WTC11 (cell line): Measurements from ENCODE around the gene ZC3H12D. TPM values are rescaled to one million over a fixed set of nuclear protein-coding genes. Genes with fewer than 3 reads are reported as not detected.

ENCODE experiments used
- ATAC-seq: fragments of 200-7000 bp; cut with Tn5 transposase; 2 replicates; pipeline ENCODE4 v1.10.0; 2021; ENCODE audit warnings: mild to moderate bottlenecking, moderate library complexity
- CTCF ChIA-PET: fragments of 300-600 bp; sonication (Branson Sonifier 250); formaldehyde crosslinking; loops from one replicate; lab custom pipeline; 2021; ENCODE audit warnings: antibody characterized with exemption; lab: Charles Lee
- POLR2A ChIA-PET: fragments of 350-600 bp; sonication (Branson Sonifier 250); formaldehyde crosslinking; loops from one replicate; lab custom pipeline; 2021; ENCODE audit warnings: antibody characterized with exemption; lab: Charles Lee
- DNase-seq: peaks from one replicate; pipeline ENCODE4 v3.0.0; 2021; ENCODE audit warnings: low spot score
- H3K27ac Mint-ChIP-seq: 2 replicates; pipeline ENCODE4 v1.8.0; 2021; ENCODE audit warnings: mixed read lengths
- H3K27me3 Mint-ChIP-seq: 2 replicates; pipeline ENCODE4 v1.8.0; 2021; ENCODE audit warnings: low read depth, mild to moderate bottlenecking, moderate library complexity, mixed read lengths
- H3K36me3 Mint-ChIP-seq: 2 replicates; pipeline ENCODE4 v1.8.0; 2021; ENCODE audit warnings: mixed read lengths
- H3K4me1 Mint-ChIP-seq: 2 replicates; pipeline ENCODE4 v1.8.0; 2022; ENCODE audit warnings: mixed read lengths
- H3K4me3 Mint-ChIP-seq: 2 replicates; pipeline ENCODE4 v1.8.0; 2021; ENCODE audit warnings: mild to moderate bottlenecking, moderate library complexity, mixed read lengths
- H3K9me3 Mint-ChIP-seq: 2 replicates; pipeline ENCODE4 v1.8.0; 2021; ENCODE audit warnings: mixed read lengths
- ARID4B ChIP-seq: sonication (generic); formaldehyde crosslinking; IDR thresholded peaks from 2 replicates; pipeline ENCODE4 v1.8.0; 2023; ENCODE audit warnings: missing genetic modification reagents, mild to moderate bottlenecking, borderline replicate concordance
- ATF3 ChIP-seq: sonication (generic); formaldehyde crosslinking; conservative IDR thresholded peaks from 2 replicates; pipeline ENCODE4 v1.8.1; 2022; ENCODE audit warnings: mild to moderate bottlenecking, missing genetic modification reagents
- CREM ChIP-seq: sonication (generic); formaldehyde crosslinking; IDR thresholded peaks from 2 replicates; pipeline ENCODE4 v1.8.1; 2022; ENCODE audit warnings: mild to moderate bottlenecking, missing genetic modification reagents, moderate library complexity
- E2F1 ChIP-seq: sonication (generic); formaldehyde crosslinking; IDR thresholded peaks from 2 replicates; pipeline ENCODE4 v1.8.0; 2022; ENCODE audit warnings: mild to moderate bottlenecking, missing genetic modification reagents
- EMX1 ChIP-seq: fragments of 250-450 bp; sonication (Bioruptor Pico); IDR thresholded peaks from 2 replicates; pipeline ENCODE4 v1.8.0; 2021; ENCODE audit warnings: mild to moderate bottlenecking
- FOXK1 ChIP-seq: sonication (generic); formaldehyde crosslinking; IDR thresholded peaks from 2 replicates; pipeline ENCODE4 v1.8.0; 2022; ENCODE audit warnings: mild to moderate bottlenecking, moderate library complexity, missing genetic modification reagents
- GTF2I ChIP-seq: fragments of 250-450 bp; sonication (Bioruptor Pico); conservative IDR thresholded peaks from 2 replicates; pipeline ENCODE4 v1.4.0; 2021; ENCODE audit warnings: mild to moderate bottlenecking
- JAZF1 ChIP-seq: fragments of 250-450 bp; sonication (Bioruptor Pico); IDR thresholded peaks from 2 replicates; pipeline ENCODE4 v1.9.0; 2021; ENCODE audit warnings: moderate library complexity, mild to moderate bottlenecking, inconsistent platforms
- JUN ChIP-seq: sonication (generic); formaldehyde crosslinking; IDR thresholded peaks from 2 replicates; pipeline ENCODE4 v1.8.0; 2023; ENCODE audit warnings: mild to moderate bottlenecking, missing genetic modification reagents
- MXD4 ChIP-seq: fragments of 250-450 bp; sonication (Bioruptor Pico); IDR thresholded peaks from 2 replicates; pipeline ENCODE4 v1.8.0; 2021; ENCODE audit warnings: mild to moderate bottlenecking, moderate library complexity, borderline replicate concordance
- NR3C1 ChIP-seq: sonication (generic); formaldehyde crosslinking; conservative IDR thresholded peaks from 2 replicates; pipeline ENCODE4 v1.8.1; 2023; ENCODE audit warnings: low read depth, mild to moderate bottlenecking, missing genetic modification reagents
- PRDM15 ChIP-seq: sonication (generic); formaldehyde crosslinking; IDR thresholded peaks from 2 replicates; pipeline ENCODE4 v1.8.0; 2022; ENCODE audit warnings: missing genetic modification reagents
- PREB ChIP-seq: sonication (generic); formaldehyde crosslinking; IDR thresholded peaks from 2 replicates; pipeline ENCODE4 v1.8.1; 2022; ENCODE audit warnings: mild to moderate bottlenecking, missing genetic modification reagents, moderate library complexity, borderline replicate concordance
- PRRX2 ChIP-seq: fragments of 250-450 bp; sonication (Bioruptor Pico); IDR thresholded peaks from 2 replicates; pipeline ENCODE4 v1.8.0; 2021; ENCODE audit warnings: mild to moderate bottlenecking
- ZBTB21 ChIP-seq: sonication (generic); formaldehyde crosslinking; IDR thresholded peaks from 2 replicates; pipeline ENCODE4 v1.8.1; 2023; ENCODE audit warnings: mild to moderate bottlenecking, missing genetic modification reagents, borderline replicate concordance
- ZNF121 ChIP-seq: sonication (generic); formaldehyde crosslinking; IDR thresholded peaks from 2 replicates; pipeline ENCODE4 v1.8.0; 2023; ENCODE audit warnings: missing genetic modification reagents
- ZNF232 ChIP-seq: sonication (generic); formaldehyde crosslinking; IDR thresholded peaks from 2 replicates; pipeline ENCODE4 v1.8.0; 2022; ENCODE audit warnings: mild to moderate bottlenecking, missing genetic modification reagents
- total RNA-seq: library from RNA; stranded (reverse); gene quantifications from 3 replicates; pipeline ENCODE4 v1.2.3, GENCODE V29; 2021
- TF ChIP-seq, protein P1 (sequence below): sonication (generic); formaldehyde crosslinking; IDR thresholded peaks from 2 replicates; pipeline ENCODE4 v1.8.0; 2022; ENCODE audit warnings: mild to moderate bottlenecking, missing genetic modification reagents
- TF ChIP-seq, protein P2 (sequence below): sonication (generic); formaldehyde crosslinking; IDR thresholded peaks from 2 replicates; pipeline ENCODE4 v1.8.0; 2022; ENCODE audit warnings: mild to moderate bottlenecking, missing genetic modification reagents
- TF ChIP-seq, protein P3 (sequence below): sonication (generic); formaldehyde crosslinking; IDR thresholded peaks from 2 replicates; pipeline ENCODE4 v1.8.0; 2023; ENCODE audit warnings: mild to moderate bottlenecking, missing genetic modification reagents

ZC3H12D gene
- total RNA-seq, 1 experiment from 2014 or later, result 0.13 TPM

GRCh38 chr6:149457316-149457884, 27.4 kb downstream of the ZC3H12D start:
- Mint-ChIP-seq H3K27ac (no peak overlapping the region), H3K4me3 (no peak overlapping the region), H3K9me3 (no peaks in the 10 kb centered on the region), H3K36me3 (no peaks in the 10 kb centered on the region), H3K27me3 (peaks cover 13% of the 10 kb centered on the region), H3K4me1 (no peaks in the 10 kb centered on the region)
- ChIA-PET POLR2A (no interaction called here), CTCF (interaction anchor here (1.4 kb wide), 1 partner anchor 26 kb away, joined by 4 read pairs; no protein-coding TSS in a partner anchor)
- DNase-seq (no peak), ATAC-seq (no peak)
- TF ChIP-seq, protein P1, sequence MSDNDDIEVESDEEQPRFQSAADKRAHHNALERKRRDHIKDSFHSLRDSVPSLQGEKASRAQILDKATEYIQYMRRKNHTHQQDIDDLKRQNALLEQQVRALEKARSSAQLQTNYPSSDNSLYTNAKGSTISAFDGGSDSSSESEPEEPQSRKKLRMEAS (CRISPR knock-in tag), result no peak
- TF ChIP-seq JUN (CRISPR knock-in tag), result no peak
- no peak for TF ChIP-seq GTF2I
- TF ChIP-seq EMX1 (CRISPR knock-in tag), result no peak
- TF ChIP-seq E2F1 (CRISPR knock-in tag), result no peak
- TF ChIP-seq ZBTB21, result no peak
- TF ChIP-seq JAZF1 (CRISPR knock-in tag), result no peak
- no peak for TF ChIP-seq ZNF121 (CRISPR knock-in tag)
- TF ChIP-seq MXD4 (CRISPR knock-in tag), result no peak
- no peak for TF ChIP-seq CREM
- TF ChIP-seq, protein P2, sequence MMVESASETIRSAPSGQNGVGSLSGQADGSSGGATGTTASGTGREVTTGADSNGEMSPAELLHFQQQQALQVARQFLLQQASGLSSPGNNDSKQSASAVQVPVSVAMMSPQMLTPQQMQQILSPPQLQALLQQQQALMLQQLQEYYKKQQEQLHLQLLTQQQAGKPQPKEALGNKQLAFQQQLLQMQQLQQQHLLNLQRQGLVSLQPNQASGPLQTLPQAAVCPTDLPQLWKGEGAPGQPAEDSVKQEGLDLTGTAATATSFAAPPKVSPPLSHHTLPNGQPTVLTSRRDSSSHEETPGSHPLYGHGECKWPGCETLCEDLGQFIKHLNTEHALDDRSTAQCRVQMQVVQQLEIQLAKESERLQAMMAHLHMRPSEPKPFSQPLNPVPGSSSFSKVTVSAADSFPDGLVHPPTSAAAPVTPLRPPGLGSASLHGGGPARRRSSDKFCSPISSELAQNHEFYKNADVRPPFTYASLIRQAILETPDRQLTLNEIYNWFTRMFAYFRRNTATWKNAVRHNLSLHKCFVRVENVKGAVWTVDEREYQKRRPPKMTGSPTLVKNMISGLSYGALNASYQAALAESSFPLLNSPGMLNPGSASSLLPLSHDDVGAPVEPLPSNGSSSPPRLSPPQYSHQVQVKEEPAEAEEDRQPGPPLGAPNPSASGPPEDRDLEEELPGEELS (CRISPR knock-in tag), result no peak
- no peak for TF ChIP-seq ATF3
- TF ChIP-seq ARID4B, result no peak
- TF ChIP-seq PRRX2, result no peak
- no peak for TF ChIP-seq PREB
- no peak for TF ChIP-seq NR3C1 (CRISPR knock-in tag)
- no peak for TF ChIP-seq FOXK1 (CRISPR knock-in tag)
- TF ChIP-seq, protein P3, sequence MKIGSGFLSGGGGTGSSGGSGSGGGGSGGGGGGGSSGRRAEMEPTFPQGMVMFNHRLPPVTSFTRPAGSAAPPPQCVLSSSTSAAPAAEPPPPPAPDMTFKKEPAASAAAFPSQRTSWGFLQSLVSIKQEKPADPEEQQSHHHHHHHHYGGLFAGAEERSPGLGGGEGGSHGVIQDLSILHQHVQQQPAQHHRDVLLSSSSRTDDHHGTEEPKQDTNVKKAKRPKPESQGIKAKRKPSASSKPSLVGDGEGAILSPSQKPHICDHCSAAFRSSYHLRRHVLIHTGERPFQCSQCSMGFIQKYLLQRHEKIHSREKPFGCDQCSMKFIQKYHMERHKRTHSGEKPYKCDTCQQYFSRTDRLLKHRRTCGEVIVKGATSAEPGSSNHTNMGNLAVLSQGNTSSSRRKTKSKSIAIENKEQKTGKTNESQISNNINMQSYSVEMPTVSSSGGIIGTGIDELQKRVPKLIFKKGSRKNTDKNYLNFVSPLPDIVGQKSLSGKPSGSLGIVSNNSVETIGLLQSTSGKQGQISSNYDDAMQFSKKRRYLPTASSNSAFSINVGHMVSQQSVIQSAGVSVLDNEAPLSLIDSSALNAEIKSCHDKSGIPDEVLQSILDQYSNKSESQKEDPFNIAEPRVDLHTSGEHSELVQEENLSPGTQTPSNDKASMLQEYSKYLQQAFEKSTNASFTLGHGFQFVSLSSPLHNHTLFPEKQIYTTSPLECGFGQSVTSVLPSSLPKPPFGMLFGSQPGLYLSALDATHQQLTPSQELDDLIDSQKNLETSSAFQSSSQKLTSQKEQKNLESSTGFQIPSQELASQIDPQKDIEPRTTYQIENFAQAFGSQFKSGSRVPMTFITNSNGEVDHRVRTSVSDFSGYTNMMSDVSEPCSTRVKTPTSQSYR (CRISPR knock-in tag), result no peak
- TF ChIP-seq ZNF232, result no peak
- no peak for TF ChIP-seq PRDM15
